PC-9 (cell line): ENCODE results near the gene RIPOR3. TPM values are rescaled to one million over a fixed set of nuclear protein-coding genes. Genes with fewer than 3 reads are reported as not detected.

Experiments
- BruUV-seq: library from RNA; stranded (reverse); fragments of 400-500 nt; replicated peaks from 2 replicates; lab custom pipeline; 2021; lab: Mats Ljungman, UMichigan
- CTCF ChIA-PET: fragments of 300-600 bp; sonication (Branson Sonifier 250); formaldehyde crosslinking; loops from one replicate; lab custom pipeline; 2022; ENCODE audit warnings: antibody characterized with exemption; lab: Charles Lee
- POLR2A ChIA-PET: fragments of 300-600 bp; sonication (Branson Sonifier 250); formaldehyde crosslinking; loops from one replicate; lab custom pipeline; 2022; ENCODE audit warnings: antibody characterized with exemption; ENCODE audit not compliant: unreplicated experiment; lab: Charles Lee
- DNase-seq, 2 experiments: peaks; one replicate each; pipeline versions ENCODE4 v3.0.0 to v3.0.0-alpha.2; 2015 to 2022; ENCODE audit warnings: mixed read lengths in 1 of 2
- H2AFZ ChIP-seq: fragments of 200-600 bp; sonication (generic); 2 replicates; pipeline ENCODE4 v1.8.1; 2017; ENCODE audit warnings: antibody characterized with exemption
- H3F3A ChIP-seq: fragments of 200-600 bp; sonication (generic); 2 replicates; pipeline ENCODE4 v1.8.1; 2017; ENCODE audit warnings: antibody characterized with exemption, mild to moderate bottlenecking, low read depth; ENCODE audit not compliant: insufficient read depth
- H3K27ac ChIP-seq: fragments of 200-600 bp; sonication (generic); 2 replicates; pipeline ENCODE4 v1.6.1; 2016; ENCODE audit warnings: mixed run types
- H3K27me3 ChIP-seq: fragments of 200-600 bp; sonication (generic); 2 replicates; pipeline ENCODE4 v1.6.1; 2016; ENCODE audit warnings: low read depth, mixed run types; ENCODE audit not compliant: insufficient read depth
- H3K36me3 ChIP-seq: fragments of 200-600 bp; sonication (generic); 2 replicates; pipeline ENCODE4 v1.6.1; 2016; ENCODE audit warnings: low read depth, mixed run types
- H3K4me1 ChIP-seq: fragments of 200-600 bp; sonication (generic); replicated peaks from 2 replicates; pipeline ENCODE4 v1.6.1; 2016; ENCODE audit warnings: mixed run types; ENCODE audit not compliant: insufficient read depth
- H3K4me2 ChIP-seq: fragments of 200-600 bp; sonication (generic); 2 replicates; pipeline ENCODE4 v1.6.1; 2017; ENCODE audit warnings: mixed run types
- H3K4me3 ChIP-seq: fragments of 200-600 bp; sonication (generic); 2 replicates; pipeline ENCODE4 v1.6.1; 2016; ENCODE audit warnings: mixed run types
- H3K79me2 ChIP-seq: fragments of 200-600 bp; sonication (generic); 2 replicates; pipeline ENCODE4 v1.6.1; 2017; ENCODE audit warnings: low read depth, mixed run types
- H3K9me2 ChIP-seq: fragments of 200-600 bp; sonication (generic); 2 replicates; pipeline ENCODE4 v1.8.1; 2017; ENCODE audit warnings: mild to moderate bottlenecking; ENCODE audit not compliant: insufficient read depth
- H3K9me3 ChIP-seq: fragments of 200-600 bp; sonication (generic); 2 replicates; pipeline ENCODE4 v1.8.1; 2016; ENCODE audit warnings: low read depth; ENCODE audit not compliant: insufficient read depth
- H4K20me1 ChIP-seq: fragments of 200-600 bp; sonication (generic); 2 replicates; pipeline ENCODE4 v1.8.1; 2017; ENCODE audit not compliant: insufficient read depth
- EZH2 ChIP-seq: fragments of 200-600 bp; sonication (generic); IDR thresholded peaks from 2 replicates; pipeline ENCODE4 v1.8.0; 2017; ENCODE audit warnings: antibody characterized with exemption, low read depth
- intact Hi-C: fragments of 100-400 bp; cut with micrococcal nuclease; formaldehyde crosslinking; loops from one replicate; pipeline ENCODE4 v1.10.0; 2022; ENCODE audit not compliant: unreplicated experiment
- total RNA-seq: library from RNA; stranded (reverse); gene quantifications from 2 replicates; pipeline ENCODE4 v1.2.3, GENCODE V29; 2021
- TF ChIP-seq, protein P1 (sequence below): fragments of 200-600 bp; sonication (generic); conservative IDR thresholded peaks from 2 replicates; pipeline ENCODE4 v1.6.1; 2017; ENCODE audit warnings: mixed run types, antibody characterized with exemption, mild to moderate bottlenecking, moderate library complexity

RIPOR3 gene
- total RNA-seq, 1 experiment from 2014 or later: 6.3 TPM

DNA sequence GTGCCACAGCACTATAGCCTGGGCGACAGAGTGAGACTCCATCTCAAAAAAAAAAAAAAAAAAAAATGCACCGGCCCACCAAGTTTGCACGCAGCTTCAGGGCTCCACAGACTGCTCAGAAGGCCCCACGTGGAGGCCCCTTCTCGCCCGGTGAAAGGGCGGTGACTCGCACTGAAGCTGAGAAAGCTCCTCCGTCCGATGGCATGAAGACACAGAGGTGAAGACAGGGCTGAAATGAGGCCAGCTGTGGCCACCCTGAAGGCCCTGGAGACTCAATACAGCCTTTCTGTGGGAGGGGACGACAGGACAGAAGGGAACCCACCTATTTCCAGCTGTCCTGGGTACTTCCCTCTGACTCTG, 97.1 kb downstream of the RIPOR3 start:
- BruUV-seq: no TSS peak
- TF ChIP-seq, protein P1, sequence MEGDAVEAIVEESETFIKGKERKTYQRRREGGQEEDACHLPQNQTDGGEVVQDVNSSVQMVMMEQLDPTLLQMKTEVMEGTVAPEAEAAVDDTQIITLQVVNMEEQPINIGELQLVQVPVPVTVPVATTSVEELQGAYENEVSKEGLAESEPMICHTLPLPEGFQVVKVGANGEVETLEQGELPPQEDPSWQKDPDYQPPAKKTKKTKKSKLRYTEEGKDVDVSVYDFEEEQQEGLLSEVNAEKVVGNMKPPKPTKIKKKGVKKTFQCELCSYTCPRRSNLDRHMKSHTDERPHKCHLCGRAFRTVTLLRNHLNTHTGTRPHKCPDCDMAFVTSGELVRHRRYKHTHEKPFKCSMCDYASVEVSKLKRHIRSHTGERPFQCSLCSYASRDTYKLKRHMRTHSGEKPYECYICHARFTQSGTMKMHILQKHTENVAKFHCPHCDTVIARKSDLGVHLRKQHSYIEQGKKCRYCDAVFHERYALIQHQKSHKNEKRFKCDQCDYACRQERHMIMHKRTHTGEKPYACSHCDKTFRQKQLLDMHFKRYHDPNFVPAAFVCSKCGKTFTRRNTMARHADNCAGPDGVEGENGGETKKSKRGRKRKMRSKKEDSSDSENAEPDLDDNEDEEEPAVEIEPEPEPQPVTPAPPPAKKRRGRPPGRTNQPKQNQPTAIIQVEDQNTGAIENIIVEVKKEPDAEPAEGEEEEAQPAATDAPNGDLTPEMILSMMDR: no peak
- no peak for TF ChIP-seq EZH2

DNA sequence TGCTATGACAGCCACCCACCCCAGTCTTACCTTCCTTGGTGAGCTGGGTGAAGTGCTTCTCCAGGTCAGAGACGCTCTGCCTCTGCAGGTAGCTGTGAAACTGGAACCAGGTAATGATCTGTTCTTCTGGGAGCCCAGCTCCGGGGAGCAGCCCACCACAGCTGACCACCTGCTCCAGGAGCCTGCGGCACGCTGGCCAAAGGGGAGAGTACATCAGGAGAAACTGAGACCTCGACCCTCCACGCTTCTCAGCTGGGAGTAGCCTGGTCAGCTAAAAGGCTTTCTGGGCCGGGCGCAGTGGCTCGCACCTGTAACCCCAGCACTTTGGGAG, 98.4 kb downstream of the RIPOR3 start:
- peaks cover 3% of the 10 kb centered on the region; the same call in 1 of the 2 replicates for H3F3A ChIP-seq

More for the DNA sequence above, 97.1 kb downstream of the RIPOR3 start:
- H3K4me1 ChIP-seq: no peaks in the 10 kb centered on the region
- no peaks in the 10 kb centered on the region for H3K9me3 ChIP-seq
- CTCF ChIA-PET: interaction anchor here (0.6 kb wide), 1 partner anchor 179 kb away, joined by 4 read pairs; no protein-coding TSS in a partner anchor
- no peak for DNase-seq
- intact Hi-C loops: no loop called here
- POLR2A ChIA-PET: no interaction called here
- H2AFZ ChIP-seq: no peak overlapping the region
- no peak overlapping the region for H3K4me2 ChIP-seq
- H3K27me3 ChIP-seq: no peaks in the 10 kb centered on the region
- H4K20me1 ChIP-seq: no peaks in the 10 kb centered on the region
- no peaks in the 10 kb centered on the region for H3K9me2 ChIP-seq
- no peak overlapping the region for H3K27ac ChIP-seq
- H3F3A ChIP-seq: peaks cover 3% of the 10 kb centered on the region; the same call in 1 of the 2 replicates
- H3K36me3 ChIP-seq: no peaks in the 10 kb centered on the region
- no peaks in the 10 kb centered on the region for H3K79me2 ChIP-seq
- H3K4me3 ChIP-seq: no peak overlapping the region

DNA sequence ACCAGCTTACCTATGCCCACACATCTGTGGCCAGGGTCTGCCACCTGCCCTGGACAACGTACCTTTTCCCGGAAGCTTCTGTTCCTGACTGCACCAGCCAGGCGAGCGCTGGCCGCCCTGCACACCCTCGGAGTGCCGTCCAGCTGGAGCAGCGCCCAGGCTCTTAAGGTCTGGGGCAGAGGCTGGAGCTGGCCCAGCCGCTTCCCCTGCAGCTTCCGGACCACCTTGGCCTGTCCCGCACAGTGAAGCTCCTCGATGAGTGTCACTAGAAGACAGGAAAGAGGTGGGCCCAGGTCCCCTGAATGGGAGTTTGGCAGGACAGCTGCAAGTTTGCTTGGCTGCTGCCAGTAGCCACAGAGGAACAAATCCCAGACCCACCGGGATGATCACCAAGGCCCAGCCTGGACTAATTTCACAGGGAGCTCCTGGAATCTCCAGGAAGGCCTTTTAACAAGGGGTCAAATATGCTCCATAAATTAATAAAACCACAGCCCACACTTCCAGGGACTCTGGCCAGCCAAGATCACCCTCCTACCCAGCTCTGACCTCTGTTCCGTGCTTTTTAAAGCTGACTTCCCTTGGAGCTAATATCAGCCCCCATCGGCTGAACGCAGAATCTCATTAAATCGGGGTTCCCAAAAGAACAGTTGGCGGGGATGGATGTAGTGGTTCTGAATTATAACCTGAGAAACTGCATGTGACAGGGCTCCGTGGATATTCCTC, 98.9 kb downstream of the RIPOR3 start:
- intact Hi-C loops: no loop called here
- Histone ChIP-seq H3K4me1 (no peaks in the 10 kb centered on the region), H3K4me2 (no peak overlapping the region), H2AFZ (no peak overlapping the region), H3K27me3 (no peaks in the 10 kb centered on the region), H3K27ac (no peak overlapping the region), H3K4me3 (no peak overlapping the region), H3F3A (peaks cover 3% of the 10 kb centered on the region; the same call in 1 of the 2 replicates), H3K79me2 (no peaks in the 10 kb centered on the region), H3K9me3 (no peaks in the 10 kb centered on the region), H3K36me3 (no peaks in the 10 kb centered on the region), H3K9me2 (no peaks in the 10 kb centered on the region), H4K20me1 (no peaks in the 10 kb centered on the region)
- TF ChIP-seq EZH2: no peak
- TF ChIP-seq, protein P1: no peak
- BruUV-seq: no TSS peak
- CTCF ChIA-PET: interaction anchor here (0.6 kb wide), 1 partner anchor 26 kb away, joined by 3 read pairs; no protein-coding TSS in a partner anchor
- POLR2A ChIA-PET: no interaction called here
- no peak for DNase-seq

More for the DNA sequence above, 98.4 kb downstream of the RIPOR3 start:
- Histone ChIP-seq H3K79me2 (no peaks in the 10 kb centered on the region), H3K9me3 (no peaks in the 10 kb centered on the region), H3K27ac (no peak overlapping the region), H3K4me2 (no peak overlapping the region), H3K36me3 (no peaks in the 10 kb centered on the region), H2AFZ (no peak overlapping the region), H3K9me2 (no peaks in the 10 kb centered on the region), H3K4me3 (no peak overlapping the region), H3K27me3 (no peaks in the 10 kb centered on the region), H3K4me1 (no peaks in the 10 kb centered on the region), H4K20me1 (no peaks in the 10 kb centered on the region)
- BruUV-seq: no TSS peak
- CTCF ChIA-PET: no interaction called here
- intact Hi-C loops: no loop called here
- no peak for TF ChIP-seq EZH2
- TF ChIP-seq, protein P1: no peak
- DNase-seq: no peak
- POLR2A ChIA-PET: no interaction called here
